ENCODE results near the gene CUL4B.
"Not testable (repeated sequence)": the region's sequence is repeated elsewhere in the genome, so short reads cannot be mapped to it uniquely, and the experiment has no call there.

CUL4B gene

GRCh38 chrX:120560842-120561633 lies at the start of gene CUL4B:
TSS of gene CUL4B (minus strand) at chrX:120560962. CDS start at chrX:120560638, 324 bp downstream.
- peak; percentile 84 for DNase-seq

DNA sequence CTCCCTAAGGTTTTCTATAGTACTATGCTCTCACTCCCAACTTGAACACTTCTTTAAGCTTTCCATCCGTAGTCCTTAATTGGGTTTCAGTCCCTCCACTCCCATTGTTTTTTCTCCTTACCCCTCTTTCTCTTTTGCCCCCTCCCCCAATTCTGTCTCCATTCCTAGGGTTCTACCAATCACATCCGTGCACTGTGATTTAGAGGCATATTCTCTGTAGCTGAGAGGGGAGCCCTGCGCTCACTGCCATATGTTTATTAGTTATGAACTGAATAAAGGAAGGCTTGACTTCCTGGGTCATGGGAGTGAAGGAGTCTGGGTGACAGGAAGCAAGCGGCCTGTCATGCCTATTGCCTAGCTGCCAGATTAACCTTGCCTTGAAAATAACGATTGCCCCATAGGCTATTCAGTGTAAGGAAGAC lies 43.6 kb upstream of the CUL4B start:
- peak; percentile 28 for DNase-seq

DNA sequence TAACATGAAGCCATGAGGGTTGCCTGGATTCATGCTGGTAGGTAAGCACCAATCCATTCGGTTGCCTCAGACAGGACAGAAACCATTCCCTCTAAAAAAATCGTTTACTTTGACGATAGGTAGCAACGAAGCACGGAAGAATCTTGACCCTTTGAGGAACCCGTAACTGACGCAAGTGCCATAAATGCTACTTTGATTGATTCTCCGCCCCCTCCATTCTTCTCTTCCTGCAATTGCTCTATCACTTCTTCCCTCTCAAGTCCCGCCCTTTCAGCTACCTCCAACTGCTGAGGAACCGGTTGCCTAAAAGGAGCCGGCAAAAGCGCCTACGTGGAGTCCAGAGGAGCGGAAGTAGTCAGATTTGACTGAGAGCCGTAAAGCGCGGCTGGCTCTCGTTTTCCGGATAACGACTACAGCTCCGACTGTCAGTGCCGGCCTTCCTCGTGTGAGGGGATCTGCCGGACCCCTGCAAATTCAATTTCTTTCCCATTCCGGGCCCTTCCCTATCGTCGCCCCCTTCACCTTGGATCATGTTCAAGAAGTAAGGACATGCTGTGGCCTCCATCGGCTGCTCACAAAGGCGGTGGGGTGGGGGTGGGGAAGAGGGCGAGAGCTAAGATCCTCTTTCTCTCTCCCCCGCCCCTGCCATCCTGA lies 43.1 kb upstream of the CUL4B start, which contains the start of gene MCTS1:
TSS of gene MCTS1 (plus strand) at position 395 of the 654 bp plus-strand sequence. CDS start at position 531, 136 bp downstream.
- peak; percentile 91 for DNase-seq

GRCh38 chrX:120585702-120586101 lies 24.9 kb upstream of the CUL4B start:
- no peak for DNase-seq

GRCh38 chrX:120575379-120576114 lies 14.8 kb upstream of the CUL4B start:
- DNase-seq: no peak

- not testable (repeated sequence) for DNase-seq
Observed at GRCh38 chrX:120573806-120574205, 13.0 kb upstream of the CUL4B start.

GRCh38 chrX:120570011-120570600 lies 9.3 kb upstream of the CUL4B start:
- DNase-seq: no peak

- DNase-seq: no peak
Observed at GRCh38 chrX:120568609-120569008, 7.8 kb upstream of the CUL4B start.

GRCh38 chrX:120568035-120568434 lies 7.3 kb upstream of the CUL4B start:
- DNase-seq: no peak

GRCh38 chrX:120566817-120567216 lies 6.1 kb upstream of the CUL4B start:
- no peak for DNase-seq

- DNase-seq: no peak
Observed at GRCh38 chrX:120564925-120565324, 4.2 kb upstream of the CUL4B start.

DNA sequence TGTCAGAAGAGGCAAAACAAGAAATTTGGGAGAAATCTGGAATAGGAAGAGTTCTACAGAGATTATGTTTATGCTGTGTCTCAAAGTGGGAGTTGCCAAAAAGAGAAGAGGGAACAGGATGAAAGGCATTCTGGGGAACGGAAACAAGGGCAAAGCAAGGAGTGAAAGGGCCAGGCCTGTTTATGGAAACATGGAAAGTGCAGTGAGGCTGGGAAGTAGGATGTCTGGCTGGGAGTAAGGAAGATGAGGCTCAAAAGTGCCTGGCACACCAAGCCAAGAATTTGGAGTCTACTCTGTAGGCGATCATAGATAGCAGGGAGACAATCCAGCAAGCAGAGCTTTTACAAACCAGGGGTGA lies 1.8 kb upstream of the CUL4B start:
- DNase-seq: no peak

DNA sequence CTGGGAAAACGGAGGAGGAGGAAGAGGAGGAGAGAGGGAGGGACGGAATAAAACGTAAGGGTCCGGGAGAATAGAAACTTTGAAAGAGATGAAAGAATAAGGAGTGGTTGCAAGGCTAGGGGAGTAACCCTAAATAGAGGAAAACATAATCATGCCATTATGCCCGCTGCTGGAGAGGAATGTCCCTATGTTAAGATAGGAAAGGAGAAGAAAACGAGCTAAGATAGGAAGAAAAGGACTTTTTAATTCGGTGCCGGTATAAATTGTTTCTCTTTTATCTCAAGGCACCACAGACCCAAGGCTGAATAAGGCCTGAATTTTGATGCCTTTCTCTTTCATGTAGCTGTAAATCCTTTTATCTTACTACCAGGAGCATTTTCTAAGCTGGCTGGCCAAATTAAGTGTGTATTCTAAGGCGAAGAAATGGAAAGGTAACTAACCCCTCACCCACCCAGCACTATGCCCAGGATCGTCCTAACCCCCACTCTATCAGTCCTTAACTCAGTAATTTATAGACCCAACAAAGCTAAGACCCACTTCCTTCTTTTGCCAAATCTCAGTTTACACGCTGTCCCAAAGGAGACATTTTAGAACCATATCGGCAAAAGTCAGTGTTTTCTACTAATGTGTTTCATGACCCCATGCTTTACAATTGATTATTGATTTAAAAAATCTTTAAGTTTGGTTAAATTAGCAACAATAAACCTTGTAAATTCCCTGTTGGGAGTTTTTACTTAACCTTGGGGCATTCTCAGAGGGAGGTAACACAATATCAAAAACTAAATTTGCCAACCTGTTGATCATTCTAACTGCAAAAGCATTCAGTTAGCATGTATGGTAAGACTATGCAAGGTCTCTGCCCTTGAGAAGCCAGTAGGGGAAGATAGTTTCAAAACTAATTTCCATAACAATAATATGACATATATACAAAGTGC lies 1.1 kb upstream of the CUL4B start:
- DNase-seq: no peak

DNA sequence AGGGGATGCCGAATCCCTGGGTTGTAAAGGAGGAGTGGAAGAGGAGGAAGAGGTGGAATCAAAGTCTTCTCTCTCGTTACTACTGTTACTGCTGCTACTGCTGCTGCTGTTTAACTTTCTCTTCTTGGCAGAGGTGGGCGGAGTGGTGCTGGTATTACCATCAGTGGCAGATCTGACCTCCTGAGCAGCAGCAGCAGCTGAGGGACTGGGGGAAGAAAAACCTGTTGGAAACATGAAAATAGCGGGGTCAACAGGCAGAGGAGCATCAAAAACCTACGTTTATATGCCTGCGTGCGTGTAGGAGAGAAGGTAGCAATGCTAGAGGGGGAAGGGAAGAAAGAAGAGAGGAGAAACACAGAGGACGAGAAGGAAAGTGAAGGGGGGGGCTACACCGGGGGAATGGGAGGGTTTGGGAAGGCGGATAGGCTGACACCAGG lies 339 bp downstream of the CUL4B start:
- DNase-seq: no peak

GRCh38 chrX:120559804-120560203 lies 958 bp downstream of the CUL4B start:
- no peak for DNase-seq

DNA sequence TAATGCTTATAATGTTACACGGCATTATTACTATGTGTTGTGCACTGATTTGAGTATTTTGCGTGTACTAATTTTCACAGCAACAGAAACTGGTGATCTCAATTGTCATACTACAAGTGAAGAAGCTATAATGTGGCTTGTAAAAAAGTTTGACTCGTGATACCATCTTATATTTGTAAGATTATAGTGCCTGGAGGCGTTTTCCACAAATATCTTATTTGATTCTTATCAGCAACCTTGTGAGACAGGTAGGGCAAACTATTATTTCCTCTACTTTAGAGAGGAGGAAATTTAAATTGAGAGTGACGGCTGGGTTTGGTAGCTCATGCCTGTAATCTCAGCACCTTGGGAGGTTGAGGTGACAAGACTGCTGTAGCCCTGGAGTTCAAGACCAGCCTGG lies 4.5 kb downstream of the CUL4B start:
- no peak for DNase-seq

- DNase-seq: no peak
Observed at GRCh38 chrX:120549483-120550452, 11.0 kb downstream of the CUL4B start.

- no peak for DNase-seq
Observed at GRCh38 chrX:120536061-120536460, 24.7 kb downstream of the CUL4B start.

DNA sequence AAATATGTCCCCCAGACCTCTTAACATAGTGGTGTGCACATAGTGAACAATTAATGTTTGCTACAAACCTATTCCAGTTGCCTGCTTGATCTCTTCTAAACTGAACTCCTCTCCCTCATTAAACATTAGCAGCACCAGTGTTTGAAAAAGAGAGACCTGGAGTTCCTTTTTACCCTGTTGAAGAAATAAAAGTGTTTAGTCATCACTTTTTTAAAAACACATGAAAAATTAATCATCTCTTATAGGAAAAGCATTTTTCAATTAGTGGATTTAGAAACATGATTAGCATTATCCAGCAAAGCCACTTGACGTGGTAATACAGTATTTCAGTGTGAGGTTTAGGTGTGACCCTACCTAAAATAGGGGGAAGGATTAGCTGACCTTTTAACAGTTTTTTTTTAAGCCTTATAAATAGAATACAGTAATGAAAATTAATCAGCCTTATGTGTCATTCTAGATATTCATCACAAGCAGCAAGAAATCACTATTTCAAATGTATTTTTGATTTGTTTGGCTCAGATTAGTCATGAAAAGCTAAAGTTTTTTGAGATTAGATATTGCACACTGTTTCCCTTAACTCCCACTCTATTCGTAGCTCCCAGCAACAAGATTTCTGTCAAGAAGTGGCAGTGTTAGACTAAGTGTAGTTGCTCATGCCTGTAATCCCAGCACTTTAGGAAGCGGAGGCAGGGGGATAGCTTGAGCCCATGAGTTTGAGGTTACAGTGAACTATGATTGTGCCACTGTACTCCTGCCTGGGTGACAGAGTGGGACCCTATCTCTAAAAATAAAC lies 26.2 kb downstream of the CUL4B start:
- no peak for DNase-seq

DNA sequence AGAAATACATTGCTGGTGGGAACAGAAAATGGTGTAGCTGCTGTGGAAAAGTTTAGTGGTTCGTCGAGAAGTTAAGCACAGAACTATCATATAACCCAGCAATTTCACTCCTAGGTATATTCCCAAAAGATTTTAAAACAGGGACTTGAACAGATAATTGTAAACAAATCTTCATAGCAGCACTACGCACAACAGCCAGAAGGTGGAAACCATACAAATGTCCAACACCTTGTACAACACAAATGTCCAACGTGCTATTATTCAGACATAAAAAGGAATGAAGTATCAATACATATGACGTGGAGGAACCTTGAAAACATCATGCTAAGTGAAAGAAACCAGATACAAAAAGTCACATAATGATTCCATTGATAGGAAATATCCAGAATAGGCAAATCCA lies 37.9 kb downstream of the CUL4B start:
- DNase-seq: no peak
